Type B pancreatic cell (in vitro differentiated cells): ENCODE measurements around the gene FLVCR2. TPM values are rescaled to one million over a fixed set of nuclear protein-coding genes. Genes with fewer than 3 reads are reported as not detected.

Experiments used
- DNase-seq: peaks from one replicate; pipeline ENCODE4 v3.0.0; 2021; ENCODE audit warnings: mixed read lengths; ENCODE audit not compliant: unreplicated experiment; ENCODE audit errors: extremely low spot score
- H3K27ac Mint-ChIP-seq: 2 replicates; pipeline ENCODE4 v1.8.0; 2021; ENCODE audit warnings: mild to moderate bottlenecking, mixed read lengths
- H3K27me3 Mint-ChIP-seq: 2 replicates; pipeline ENCODE4 v1.8.0; 2021; ENCODE audit warnings: mixed read lengths
- H3K36me3 Mint-ChIP-seq: 2 replicates; pipeline ENCODE4 v1.8.0; 2021; ENCODE audit warnings: mixed read lengths
- H3K4me1 Mint-ChIP-seq: one replicate; pipeline ENCODE4 v1.8.0; 2021; ENCODE audit warnings: mixed read lengths; ENCODE audit not compliant: unreplicated experiment
- H3K4me3 Mint-ChIP-seq: 2 replicates; pipeline ENCODE4 v1.8.0; 2021; ENCODE audit warnings: mild to moderate bottlenecking, mixed read lengths
- H3K9me3 Mint-ChIP-seq: 2 replicates; pipeline ENCODE4 v1.8.0; 2021; ENCODE audit warnings: mixed read lengths
- CTCF ChIP-seq: fragments of 200-600 bp; sonication (generic); conservative IDR thresholded peaks from 2 replicates; pipeline ENCODE4 v1.5.0; 2021; ENCODE audit warnings: antibody characterized with exemption, mild to moderate bottlenecking
- total RNA-seq: library from RNA; stranded (reverse); gene quantifications from 2 replicates; pipeline ENCODE4 v1.2.1, GENCODE V29; 2021; ENCODE audit warnings: low replicate concordance

Gene FLVCR2
- total RNA-seq, 1 donor from 2014 or later = 5.6 TPM

DNA sequence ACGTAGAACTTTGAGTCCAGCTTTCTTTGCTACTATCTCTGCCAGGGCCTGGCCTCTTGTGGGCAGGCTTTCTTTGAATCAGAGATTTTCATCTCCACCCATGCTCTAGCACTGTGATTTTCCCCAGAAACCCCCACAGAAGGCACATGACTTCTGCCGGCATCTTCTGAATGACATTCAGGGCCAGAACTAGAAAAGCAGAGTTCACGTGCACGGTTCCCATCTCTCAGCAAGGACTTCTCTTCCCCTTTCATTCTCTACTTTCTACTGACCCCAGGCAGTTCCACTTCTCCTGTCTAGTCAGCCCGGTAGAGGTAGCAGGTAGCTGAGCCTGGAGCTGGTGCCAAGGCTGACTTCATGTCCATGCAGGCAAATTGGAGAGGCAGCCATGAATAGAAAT is 29.3 kb upstream of the FLVCR2 start:
- H3K4me3 Mint-ChIP-seq = no peak overlapping the region
- H3K27me3 Mint-ChIP-seq = no peaks in the 10 kb centered on the region
- H3K9me3 Mint-ChIP-seq = no peaks in the 10 kb centered on the region
- no peak for TF ChIP-seq CTCF
- DNase-seq = no peak
- H3K27ac Mint-ChIP-seq = no peak overlapping the region
- no peaks in the 10 kb centered on the region for H3K36me3 Mint-ChIP-seq
- H3K4me1 Mint-ChIP-seq = peaks cover 6% of the 10 kb centered on the region

- H3K4me3 Mint-ChIP-seq = no peak overlapping the region
- peaks cover 11% of the 10 kb centered on the region for H3K9me3 Mint-ChIP-seq
- TF ChIP-seq CTCF = no peak
- peak overlapping the region; percentile 46 for H3K27ac Mint-ChIP-seq
- peaks cover 4% of the 10 kb centered on the region for H3K36me3 Mint-ChIP-seq
- no peak for DNase-seq
- H3K4me1 Mint-ChIP-seq = peaks cover 16% of the 10 kb centered on the region
- H3K27me3 Mint-ChIP-seq = no peaks in the 10 kb centered on the region
Measured at GRCh38 chr14:75551021-75551420, 27.4 kb upstream of the FLVCR2 start.

DNA sequence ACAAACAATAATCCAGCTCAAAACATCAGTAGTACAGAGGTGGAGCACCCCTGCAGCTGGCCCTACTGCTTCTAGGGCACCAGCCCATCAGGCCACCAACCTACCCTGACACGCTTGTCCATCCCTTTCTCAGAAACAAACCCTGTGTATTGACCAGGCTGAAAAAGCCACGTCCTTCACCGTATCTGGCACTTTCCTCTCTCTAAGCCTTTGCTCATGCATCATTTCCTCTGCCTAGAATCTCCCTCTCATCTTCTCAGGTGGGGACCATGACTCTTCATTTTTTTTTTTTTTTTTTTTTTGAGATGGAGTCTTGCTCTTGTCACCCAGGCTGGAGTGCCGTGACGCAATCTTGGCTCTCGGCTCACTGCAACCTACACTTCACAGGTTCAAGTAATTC is 25.3 kb upstream of the FLVCR2 start:
- Mint-ChIP-seq H3K27me3 (no peaks in the 10 kb centered on the region), H3K27ac (peak overlapping the region; percentile 95), H3K4me3 (no peak overlapping the region), H3K36me3 (peaks cover 4% of the 10 kb centered on the region), H3K9me3 (peaks cover 11% of the 10 kb centered on the region), H3K4me1 (peaks cover 16% of the 10 kb centered on the region)
- no peak for DNase-seq
- no peak for TF ChIP-seq CTCF

DNA sequence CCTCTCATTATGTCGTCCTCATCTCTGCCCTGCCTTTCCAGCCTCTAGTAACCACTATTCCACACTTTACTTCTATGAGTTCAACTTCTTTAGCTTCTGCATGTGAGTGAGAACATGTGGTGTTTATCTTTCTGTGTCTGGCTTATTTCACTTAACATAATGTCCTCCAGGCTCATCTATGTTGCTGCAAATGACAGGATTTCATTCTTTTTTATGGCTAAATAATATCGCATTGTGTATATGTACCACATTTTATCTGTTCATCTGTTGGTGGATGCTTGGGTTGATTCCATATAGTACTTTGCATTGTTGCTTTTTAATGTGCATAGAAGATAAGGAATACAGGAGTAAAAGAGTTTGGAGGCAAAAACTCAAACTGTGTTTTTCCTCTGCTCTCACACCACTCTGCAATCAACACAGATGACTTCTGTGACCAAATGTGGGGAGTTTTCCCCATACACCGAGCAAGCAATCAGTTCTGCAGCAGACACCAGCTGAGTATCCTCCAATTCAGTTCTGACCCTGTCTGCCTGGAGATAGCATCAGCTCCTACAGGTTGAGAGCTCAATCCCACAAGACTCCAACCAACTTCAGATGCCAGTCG is 24.6 kb upstream of the FLVCR2 start:
- no peaks in the 10 kb centered on the region for H3K27me3 Mint-ChIP-seq
- H3K4me3 Mint-ChIP-seq = peak overlapping the region; percentile 83
- DNase-seq = no peak
- H3K4me1 Mint-ChIP-seq = peaks cover 16% of the 10 kb centered on the region
- peaks cover 4% of the 10 kb centered on the region for H3K36me3 Mint-ChIP-seq
- peaks cover 11% of the 10 kb centered on the region for H3K9me3 Mint-ChIP-seq
- H3K27ac Mint-ChIP-seq = peak overlapping the region; percentile 95
- no peak for TF ChIP-seq CTCF

DNA sequence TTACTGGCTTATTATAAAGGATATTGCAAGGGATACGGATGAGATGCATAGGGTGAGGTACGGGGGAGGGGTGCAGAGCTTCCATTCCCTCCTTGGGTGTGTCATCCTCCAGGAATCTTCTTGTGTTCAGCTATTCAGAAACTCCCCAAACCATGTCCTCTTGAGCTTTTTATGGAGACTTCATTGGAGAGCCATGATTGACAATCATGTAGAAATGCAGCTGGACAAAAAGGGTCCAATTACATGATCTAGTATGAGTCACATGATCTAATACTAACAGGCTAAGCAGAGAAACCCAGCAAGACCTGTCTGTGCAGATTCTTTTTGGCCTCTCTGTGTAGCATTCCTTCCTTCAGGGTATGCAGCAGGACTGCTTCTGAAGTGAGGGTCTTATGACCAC is 23.9 kb upstream of the FLVCR2 start:
- DNase-seq = no peak
- TF ChIP-seq CTCF = no peak
- H3K36me3 Mint-ChIP-seq = peaks cover 4% of the 10 kb centered on the region
- H3K4me1 Mint-ChIP-seq = peaks cover 16% of the 10 kb centered on the region
- H3K27ac Mint-ChIP-seq = peak overlapping the region; percentile 95
- no peaks in the 10 kb centered on the region for H3K27me3 Mint-ChIP-seq
- peaks cover 11% of the 10 kb centered on the region for H3K9me3 Mint-ChIP-seq
- H3K4me3 Mint-ChIP-seq = peak overlapping the region; percentile 83

GRCh38 chr14:75558440-75558839 is 20.0 kb upstream of the FLVCR2 start:
- Mint-ChIP-seq H3K27ac (no peak overlapping the region), H3K4me1 (peaks cover 15% of the 10 kb centered on the region), H3K27me3 (peaks cover 4% of the 10 kb centered on the region), H3K4me3 (no peak overlapping the region), H3K9me3 (peaks cover 11% of the 10 kb centered on the region), H3K36me3 (peaks cover 4% of the 10 kb centered on the region)
- DNase-seq = no peak
- TF ChIP-seq CTCF = no peak
